Lower lobe of right lung (tissue), 2 donors: Measurements from ENCODE around the gene PRM1. TPM values are rescaled to one million over a fixed set of nuclear protein-coding genes. Genes with fewer than 3 reads are reported as not detected.

ENCODE experiments used
- ATAC-seq, 2 donors: fragments of 200-7000 bp; cut with Tn5 transposase; one replicate each; pipeline ENCODE4 v1.9.1; 2020 to 2022; ENCODE audit warnings: mild to moderate bottlenecking in 2 of 2, moderate library complexity in 2 of 2
- DNase-seq: peaks from one replicate; pipeline ENCODE4 v3.0.0-alpha.2; 2020
- H3K27ac ChIP-seq: fragments of 200-600 bp; one replicate; pipeline ENCODE4 v1.8.0; 2022
- H3K27me3 ChIP-seq: fragments of 200-600 bp; one replicate; pipeline ENCODE4 v1.8.0; 2022; ENCODE audit warnings: low read depth
- H3K36me3 ChIP-seq: fragments of 200-600 bp; one replicate; pipeline ENCODE4 v1.8.0; 2022; ENCODE audit warnings: mild to moderate bottlenecking
- H3K4me1 ChIP-seq: fragments of 200-600 bp; one replicate; pipeline ENCODE4 v1.8.0; 2022
- H3K4me3 ChIP-seq: fragments of 200-600 bp; one replicate; pipeline ENCODE4 v1.8.0; 2022; ENCODE audit warnings: mild to moderate bottlenecking
- H3K9me3 ChIP-seq: fragments of 200-600 bp; one replicate; pipeline ENCODE4 v1.8.0; 2022
- intact Hi-C: fragments of 100-400 bp; cut with DNase I; formaldehyde crosslinking; loops from one replicate; pipeline ENCODE4 v1.11.0; 2022
- total RNA-seq: library from RNA; stranded (reverse); fragmentation: NEBNext Ultra II Directional; extraction: Animal tissue kit (Norgen Biotek cat#: 25700); gene quantifications from one replicate; pipeline ENCODE4 v1.2.1, GENCODE V29; 2021
- TF ChIP-seq, protein P1 (sequence below): fragments of 200-600 bp; IDR thresholded peaks from one replicate; pipeline ENCODE4 v1.8.0; 2022; ENCODE audit warnings: antibody characterized with exemption, mild to moderate bottlenecking
- donor health status: DM: no; HTN: yes; CAD: no; lungs with severe emphysema.

PRM1 gene
- total RNA-seq, 1 donor from 2014 or later = not detected

DNA sequence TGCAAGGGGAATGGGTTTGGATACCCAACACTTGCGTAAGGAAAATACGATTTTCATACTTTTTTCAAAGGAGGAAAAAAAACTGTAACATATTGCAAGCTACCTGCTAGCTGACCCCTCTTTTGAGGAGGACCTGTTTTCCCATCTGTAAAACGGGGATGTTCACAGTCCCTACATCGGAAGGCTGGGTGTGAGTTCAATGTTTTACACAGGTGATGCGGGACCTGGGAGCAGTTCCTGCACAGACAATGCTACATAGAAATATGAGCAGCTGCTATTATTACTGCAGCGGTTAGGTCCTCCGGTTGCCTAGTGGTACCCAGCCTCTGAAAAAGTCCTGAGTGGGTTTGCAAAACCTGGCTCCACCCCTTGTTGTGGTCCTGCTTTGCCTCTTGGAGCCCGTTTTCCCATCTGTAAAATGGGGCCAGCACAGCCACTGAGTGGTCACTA lies 28.6 kb downstream of the PRM1 start:
- H3K27me3 ChIP-seq = no peaks in the 10 kb centered on the region
- H3K36me3 ChIP-seq = peaks cover 5% of the 10 kb centered on the region
- DNase-seq (no peak), ATAC-seq (no peak)
- no peaks in the 10 kb centered on the region for H3K9me3 ChIP-seq
- H3K27ac ChIP-seq = no peak overlapping the region
- TF ChIP-seq, protein P1, sequence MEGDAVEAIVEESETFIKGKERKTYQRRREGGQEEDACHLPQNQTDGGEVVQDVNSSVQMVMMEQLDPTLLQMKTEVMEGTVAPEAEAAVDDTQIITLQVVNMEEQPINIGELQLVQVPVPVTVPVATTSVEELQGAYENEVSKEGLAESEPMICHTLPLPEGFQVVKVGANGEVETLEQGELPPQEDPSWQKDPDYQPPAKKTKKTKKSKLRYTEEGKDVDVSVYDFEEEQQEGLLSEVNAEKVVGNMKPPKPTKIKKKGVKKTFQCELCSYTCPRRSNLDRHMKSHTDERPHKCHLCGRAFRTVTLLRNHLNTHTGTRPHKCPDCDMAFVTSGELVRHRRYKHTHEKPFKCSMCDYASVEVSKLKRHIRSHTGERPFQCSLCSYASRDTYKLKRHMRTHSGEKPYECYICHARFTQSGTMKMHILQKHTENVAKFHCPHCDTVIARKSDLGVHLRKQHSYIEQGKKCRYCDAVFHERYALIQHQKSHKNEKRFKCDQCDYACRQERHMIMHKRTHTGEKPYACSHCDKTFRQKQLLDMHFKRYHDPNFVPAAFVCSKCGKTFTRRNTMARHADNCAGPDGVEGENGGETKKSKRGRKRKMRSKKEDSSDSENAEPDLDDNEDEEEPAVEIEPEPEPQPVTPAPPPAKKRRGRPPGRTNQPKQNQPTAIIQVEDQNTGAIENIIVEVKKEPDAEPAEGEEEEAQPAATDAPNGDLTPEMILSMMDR = no peak
- intact Hi-C loops = loop anchor here (5.0 kb wide), 1 partner anchor 280 kb away; no protein-coding TSS in a partner anchor
- H3K4me3 ChIP-seq = peak overlapping the region; percentile 90
- peaks cover 34% of the 10 kb centered on the region for H3K4me1 ChIP-seq

DNA sequence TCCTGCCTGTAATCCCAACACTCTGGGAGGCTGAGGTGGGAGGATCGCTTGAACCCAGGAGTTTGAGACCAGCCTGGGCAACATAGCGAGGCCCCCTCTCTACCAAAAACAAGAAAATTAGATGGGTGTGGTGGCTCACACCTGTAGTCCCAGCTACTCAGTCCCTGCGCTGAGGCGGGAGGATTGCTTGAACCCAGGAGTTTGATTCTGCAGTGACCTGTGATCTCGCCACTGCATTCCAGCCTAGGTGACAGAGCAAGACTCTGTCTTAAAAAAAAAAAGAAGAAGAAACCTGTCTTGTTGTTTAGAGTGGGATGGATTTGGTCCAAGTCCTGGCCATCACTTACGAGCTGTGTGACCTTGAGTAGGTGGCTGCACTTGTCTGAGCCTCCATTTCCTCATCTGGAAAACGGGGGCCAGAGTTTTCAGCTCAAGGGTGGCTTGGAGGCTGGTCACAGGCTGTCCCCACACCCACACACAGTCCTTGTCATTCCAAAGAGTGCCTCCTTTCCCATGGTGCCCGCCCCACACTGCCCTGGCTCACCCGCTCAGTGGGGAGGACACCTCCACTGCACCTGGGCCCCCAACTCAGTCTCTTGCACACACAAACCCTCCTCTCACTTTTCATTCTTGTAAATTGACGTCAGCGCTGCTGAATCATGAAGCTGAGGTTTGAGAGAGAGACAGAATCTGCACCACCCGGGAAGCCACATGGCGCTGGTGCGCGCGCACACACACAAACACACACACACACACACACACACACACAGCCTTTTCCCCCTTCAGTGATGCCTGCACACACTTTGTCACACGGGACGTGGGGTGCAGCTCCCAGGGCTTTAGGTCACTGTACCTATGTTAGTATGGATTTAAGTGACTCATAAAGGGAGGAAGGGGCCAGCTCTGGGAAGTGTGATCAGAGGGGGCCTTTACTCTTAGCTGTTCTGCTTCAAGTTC lies 29.3 kb downstream of the PRM1 start:
- Histone ChIP-seq H3K27me3 (no peaks in the 10 kb centered on the region), H3K36me3 (peaks cover 5% of the 10 kb centered on the region), H3K9me3 (no peaks in the 10 kb centered on the region), H3K4me1 (peaks cover 27% of the 10 kb centered on the region), H3K27ac (no peak overlapping the region), H3K4me3 (peak overlapping the region; percentile 90)
- DNase-seq (no peak), ATAC-seq (no peak)
- intact Hi-C loops = loop anchor here (5.0 kb wide), 1 partner anchor 280 kb away; no protein-coding TSS in a partner anchor
- TF ChIP-seq, protein P1 = no peak

DNA sequence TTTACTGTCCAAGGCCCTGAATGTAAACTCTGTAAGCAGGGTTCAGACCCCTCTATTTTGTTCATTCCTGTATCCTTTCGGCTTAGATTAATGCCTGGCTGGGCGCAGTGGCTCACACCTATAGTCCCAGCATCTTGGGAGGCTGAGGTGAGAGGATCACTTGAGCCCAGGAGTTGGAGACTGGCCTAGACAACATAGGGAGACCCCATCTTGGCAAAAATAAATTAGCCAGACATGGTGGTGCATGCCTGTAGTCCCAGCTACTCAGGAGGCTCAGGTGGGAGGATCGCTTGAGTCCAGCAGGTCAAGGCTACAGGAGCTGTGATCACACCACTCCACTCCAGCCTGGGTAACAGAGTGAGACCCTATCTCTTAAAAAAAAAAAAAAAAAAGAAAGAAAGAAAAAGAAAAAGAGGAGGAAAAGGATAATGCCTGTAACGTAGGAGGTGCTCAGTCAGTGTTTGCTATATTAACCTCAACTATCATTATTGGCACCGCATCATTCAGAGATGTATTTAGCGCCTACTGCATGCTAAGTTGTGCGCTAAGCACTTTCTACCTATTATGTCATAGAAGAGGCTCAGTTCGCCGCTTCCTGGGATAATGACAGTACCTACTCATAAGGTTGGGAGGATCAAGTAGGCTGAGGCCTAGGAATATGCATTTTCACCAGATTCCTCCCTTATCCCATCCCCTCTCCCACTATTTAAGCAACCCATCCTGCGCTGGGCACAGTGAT lies 30.2 kb downstream of the PRM1 start:
- intact Hi-C loops = loop anchor here (5.0 kb wide), 1 partner anchor 279 kb away; no protein-coding TSS in a partner anchor
- Histone ChIP-seq H3K4me3 (no peak overlapping the region), H3K27ac (no peak overlapping the region), H3K27me3 (no peaks in the 10 kb centered on the region), H3K9me3 (no peaks in the 10 kb centered on the region), H3K4me1 (peaks cover 27% of the 10 kb centered on the region), H3K36me3 (peaks cover 5% of the 10 kb centered on the region)
- ATAC-seq (no peak), DNase-seq (no peak)
- TF ChIP-seq, protein P1 = no peak

DNA sequence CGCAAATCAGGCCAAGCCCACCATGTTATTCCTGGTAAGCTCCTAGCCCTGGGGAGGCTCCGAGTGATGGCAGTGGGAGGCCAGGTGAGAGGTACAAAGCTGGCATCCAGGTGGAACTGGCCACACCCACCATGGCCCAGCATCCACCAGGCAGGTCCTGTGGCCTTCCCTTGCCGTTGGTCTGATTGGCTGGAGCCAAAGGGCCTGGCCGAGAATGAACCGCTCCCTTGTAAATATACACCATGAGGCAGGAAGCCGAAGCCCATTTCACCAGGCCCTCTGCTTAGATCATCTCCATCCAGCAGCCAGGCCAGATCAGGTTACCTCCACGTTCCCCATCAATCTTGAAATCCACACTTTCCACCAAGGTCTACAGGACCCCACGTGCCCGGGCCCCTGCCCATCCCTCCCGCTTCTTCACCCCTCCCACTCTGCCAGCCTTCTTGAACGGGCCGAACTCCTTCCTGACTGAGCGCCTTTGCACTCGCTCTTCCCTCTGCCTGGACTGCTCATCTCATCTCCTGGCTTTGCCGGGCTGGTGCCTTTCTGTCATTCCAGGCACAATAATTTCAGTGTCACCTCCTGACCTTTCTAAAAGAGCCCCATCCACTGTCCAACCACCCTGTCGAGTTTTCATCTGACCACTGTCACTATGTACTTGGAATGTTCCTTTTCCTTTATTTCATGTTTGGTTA lies 30.9 kb downstream of the PRM1 start:
- Histone ChIP-seq H3K9me3 (no peaks in the 10 kb centered on the region), H3K4me1 (peaks cover 27% of the 10 kb centered on the region), H3K27ac (no peak overlapping the region), H3K36me3 (peaks cover 5% of the 10 kb centered on the region), H3K27me3 (no peaks in the 10 kb centered on the region), H3K4me3 (no peak overlapping the region)
- DNase-seq = no peak
- intact Hi-C loops = loop anchor here (5.0 kb wide), 1 partner anchor 278 kb away; no protein-coding TSS in a partner anchor
- ATAC-seq = peak in 1 of 2 donors; percentile 2
- TF ChIP-seq, protein P1 = no peak
